Vagina (tissue), 2 donors: ENCODE data around the gene PNPLA1. TPM values are rescaled to one million over a fixed set of nuclear protein-coding genes. Genes with fewer than 3 reads are reported as not detected.

Experiments used
- DNase-seq, 2 donors: peaks; one replicate each; pipeline ENCODE4 v3.0.0-alpha.2; 2017; ENCODE audit errors: extremely low spot score in 2 of 2
- H3K27ac ChIP-seq: fragments of 200-600 bp; sonication (generic); one replicate; pipeline ENCODE4 v1.5.1; 2019
- H3K27me3 ChIP-seq: fragments of 200-600 bp; sonication (generic); one replicate; pipeline ENCODE4 v1.5.1; 2019
- H3K36me3 ChIP-seq, 2 donors: fragments of 200-600 bp; sonication (generic); one replicate each; pipeline ENCODE4 v1.5.1; 2017 to 2019
- H3K4me1 ChIP-seq: fragments of 200-600 bp; sonication (generic); one replicate; pipeline ENCODE4 v1.5.1; 2019
- H3K4me3 ChIP-seq, 2 donors: fragments of 200-600 bp; sonication (generic); 1 replicate in 1 of 2; 2 replicates in 1 of 2; pipeline ENCODE4 v1.5.1; 2016 to 2019
- H3K9me3 ChIP-seq: fragments of 200-600 bp; sonication (generic); one replicate; pipeline ENCODE4 v1.5.1; 2019
- CTCF ChIP-seq, 3 experiments: fragments of 450-650 bp in 2 of 3; fragments of 200-600 bp in 1 of 3; sonication (generic) in 1 of 3; IDR thresholded peaks; one replicate each; pipeline ENCODE4 v1.5.1; 2017 to 2019; ENCODE audit warnings: antibody characterized with exemption in 3 of 3, mild to moderate bottlenecking in 2 of 3, moderate library complexity in 2 of 3
- POLR2A ChIP-seq, 2 donors: fragments of 450-650 bp; IDR thresholded peaks; one replicate each; pipeline ENCODE4 v1.6.1; 2017; ENCODE audit warnings: antibody characterized with exemption in 2 of 2, mild to moderate bottlenecking in 2 of 2, moderate library complexity in 2 of 2
- POLR2AphosphoS5 ChIP-seq, 2 donors: sonication (generic); formaldehyde crosslinking; IDR thresholded peaks; one replicate each; pipeline ENCODE4 v1.9.0; 2017; ENCODE audit warnings: antibody characterized with exemption in 2 of 2, mild to moderate bottlenecking in 2 of 2, low read depth in 1 of 2; ENCODE audit not compliant: insufficient read depth in 1 of 2
- intact Hi-C: fragments of 100-400 bp; cut with DNase I; formaldehyde crosslinking; loops from one replicate; pipeline ENCODE4 v1.15.1; 2023
- total RNA-seq: library from RNA; depleted of rRNA; stranded (reverse); fragments of >200 nt; gene quantifications from one replicate; pipeline ENCODE4 v1.2.3, GENCODE V29; 2016

The PNPLA1 gene
- total RNA-seq, 1 donor from 2014 or later: not detected

GRCh38 chr6:36229223-36229622 is 40.6 kb upstream of the PNPLA1 start:
- Histone ChIP-seq H3K36me3 (peaks cover 0 to 78% of the 10 kb centered on the region in 2 donors), H3K27ac (no peak overlapping the region), H3K9me3 (no peaks in the 10 kb centered on the region), H3K27me3 (no peaks in the 10 kb centered on the region), H3K4me1 (peaks cover 10% of the 10 kb centered on the region), H3K4me3 (no peak overlapping the region)
- TF ChIP-seq CTCF (IDR thresholded peaks at IDR 0.05): no peak
- no peak for TF ChIP-seq POLR2A (IDR thresholded peaks at IDR 0.05)
- no peak for TF ChIP-seq POLR2AphosphoS5 (IDR thresholded peaks at IDR 0.05; ENCODE audit: insufficient read depth in 1 of 2, low read depth in 1 of 2)
- intact Hi-C loops: no loop called here
- DNase-seq: no peak

GRCh38 chr6:36230371-36230770 is 39.5 kb upstream of the PNPLA1 start:
- peaks cover 0 to 67% of the 10 kb centered on the region in 2 donors for H3K36me3 ChIP-seq
- DNase-seq: no peak
- H3K4me3 ChIP-seq: no peak overlapping the region
- no peaks in the 10 kb centered on the region for H3K9me3 ChIP-seq
- H3K27me3 ChIP-seq: no peaks in the 10 kb centered on the region
- H3K4me1 ChIP-seq: no peaks in the 10 kb centered on the region
- intact Hi-C loops: no loop called here
- no peak overlapping the region for H3K27ac ChIP-seq
- TF ChIP-seq CTCF (IDR thresholded peaks at IDR 0.05) (no peak), POLR2A (IDR thresholded peaks at IDR 0.05) (no peak), POLR2AphosphoS5 (IDR thresholded peaks at IDR 0.05; ENCODE audit: insufficient read depth in 1 of 2, low read depth in 1 of 2) (no peak)

GRCh38 chr6:36232172-36232571 is 37.7 kb upstream of the PNPLA1 start:
- DNase-seq: no peak
- TF ChIP-seq POLR2AphosphoS5 (IDR thresholded peaks at IDR 0.05; ENCODE audit: insufficient read depth in 1 of 2, low read depth in 1 of 2) (no peak), CTCF (IDR thresholded peaks at IDR 0.05) (no peak), POLR2A (IDR thresholded peaks at IDR 0.05) (no peak)
- Histone ChIP-seq H3K9me3 (no peaks in the 10 kb centered on the region), H3K27ac (no peak overlapping the region), H3K36me3 (peaks cover 0 to 49% of the 10 kb centered on the region in 2 donors), H3K27me3 (no peaks in the 10 kb centered on the region), H3K4me1 (no peaks in the 10 kb centered on the region), H3K4me3 (no peak overlapping the region)
- intact Hi-C loops: no loop called here

GRCh38 chr6:36235309-36235708 is 34.6 kb upstream of the PNPLA1 start:
- peaks cover 0 to 28% of the 10 kb centered on the region in 2 donors for H3K36me3 ChIP-seq
- H3K9me3 ChIP-seq: no peaks in the 10 kb centered on the region
- DNase-seq: no peak
- peak in 1 of 2 donors; percentile 20 for TF ChIP-seq POLR2AphosphoS5 (IDR thresholded peaks at IDR 0.05; ENCODE audit: insufficient read depth in 1 of 2, low read depth in 1 of 2)
- no peak for TF ChIP-seq POLR2A (IDR thresholded peaks at IDR 0.05)
- no peak for TF ChIP-seq CTCF (IDR thresholded peaks at IDR 0.05)
- intact Hi-C loops: no loop called here
- H3K4me1 ChIP-seq: no peaks in the 10 kb centered on the region
- H3K27me3 ChIP-seq: no peaks in the 10 kb centered on the region
- H3K27ac ChIP-seq: peak overlapping the region; percentile 13
- no peak overlapping the region for H3K4me3 ChIP-seq

- Histone ChIP-seq H3K4me1 (no peaks in the 10 kb centered on the region), H3K27me3 (no peaks in the 10 kb centered on the region), H3K36me3 (peaks cover 0 to 22% of the 10 kb centered on the region in 2 donors), H3K4me3 (no peak overlapping the region), H3K9me3 (no peaks in the 10 kb centered on the region), H3K27ac (no peak overlapping the region)
- no peak for DNase-seq
- no peak for TF ChIP-seq CTCF (IDR thresholded peaks at IDR 0.05)
- TF ChIP-seq POLR2AphosphoS5 (IDR thresholded peaks at IDR 0.05; ENCODE audit: insufficient read depth in 1 of 2, low read depth in 1 of 2): no peak
- no peak for TF ChIP-seq POLR2A (IDR thresholded peaks at IDR 0.05)
- intact Hi-C loops: no loop called here
Measured at GRCh38 chr6:36235862-36236261, 34.0 kb upstream of the PNPLA1 start.
